NB4 (cell line): ENCODE data around the gene LRIG1.

Experiments
- DNase-seq: peaks from one replicate; pipeline ENCODE4 v3.0.0; 2010; ENCODE audit warnings: low read depth
- H3K4me3 ChIP-seq: one replicate; pipeline ENCODE4 v1.5.1; 2011; ENCODE audit warnings: mild to moderate bottlenecking, low read depth, low read length, moderate library complexity
- MAX ChIP-seq: IDR thresholded peaks from 2 replicates; pipeline ENCODE4 v1.6.1; 2011; ENCODE audit warnings: low read depth, low read length
- MYC ChIP-seq: IDR thresholded peaks from 2 replicates; pipeline ENCODE4 v1.6.1; 2011; ENCODE audit warnings: low read depth, low read length
- POLR2A ChIP-seq: IDR thresholded peaks from 2 replicates; pipeline ENCODE4 v1.6.1; 2011; ENCODE audit warnings: mild to moderate bottlenecking; ENCODE audit not compliant: insufficient read length; ENCODE audit errors: extremely low read depth
- TF ChIP-seq, protein P1 (sequence below): IDR thresholded peaks from one replicate; pipeline ENCODE4 v1.5.1; 2012; ENCODE audit warnings: low read depth, low read length

The LRIG1 gene

GRCh38 chr3:66451766-66452165, 49.1 kb downstream of the LRIG1 start:
- H3K4me3 ChIP-seq, result no peak overlapping the region
- no peak for DNase-seq
- no peak for TF ChIP-seq MAX
- TF ChIP-seq, protein P1, sequence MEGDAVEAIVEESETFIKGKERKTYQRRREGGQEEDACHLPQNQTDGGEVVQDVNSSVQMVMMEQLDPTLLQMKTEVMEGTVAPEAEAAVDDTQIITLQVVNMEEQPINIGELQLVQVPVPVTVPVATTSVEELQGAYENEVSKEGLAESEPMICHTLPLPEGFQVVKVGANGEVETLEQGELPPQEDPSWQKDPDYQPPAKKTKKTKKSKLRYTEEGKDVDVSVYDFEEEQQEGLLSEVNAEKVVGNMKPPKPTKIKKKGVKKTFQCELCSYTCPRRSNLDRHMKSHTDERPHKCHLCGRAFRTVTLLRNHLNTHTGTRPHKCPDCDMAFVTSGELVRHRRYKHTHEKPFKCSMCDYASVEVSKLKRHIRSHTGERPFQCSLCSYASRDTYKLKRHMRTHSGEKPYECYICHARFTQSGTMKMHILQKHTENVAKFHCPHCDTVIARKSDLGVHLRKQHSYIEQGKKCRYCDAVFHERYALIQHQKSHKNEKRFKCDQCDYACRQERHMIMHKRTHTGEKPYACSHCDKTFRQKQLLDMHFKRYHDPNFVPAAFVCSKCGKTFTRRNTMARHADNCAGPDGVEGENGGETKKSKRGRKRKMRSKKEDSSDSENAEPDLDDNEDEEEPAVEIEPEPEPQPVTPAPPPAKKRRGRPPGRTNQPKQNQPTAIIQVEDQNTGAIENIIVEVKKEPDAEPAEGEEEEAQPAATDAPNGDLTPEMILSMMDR, result no peak
- no peak for TF ChIP-seq POLR2A
- TF ChIP-seq MYC, result no peak

DNA sequence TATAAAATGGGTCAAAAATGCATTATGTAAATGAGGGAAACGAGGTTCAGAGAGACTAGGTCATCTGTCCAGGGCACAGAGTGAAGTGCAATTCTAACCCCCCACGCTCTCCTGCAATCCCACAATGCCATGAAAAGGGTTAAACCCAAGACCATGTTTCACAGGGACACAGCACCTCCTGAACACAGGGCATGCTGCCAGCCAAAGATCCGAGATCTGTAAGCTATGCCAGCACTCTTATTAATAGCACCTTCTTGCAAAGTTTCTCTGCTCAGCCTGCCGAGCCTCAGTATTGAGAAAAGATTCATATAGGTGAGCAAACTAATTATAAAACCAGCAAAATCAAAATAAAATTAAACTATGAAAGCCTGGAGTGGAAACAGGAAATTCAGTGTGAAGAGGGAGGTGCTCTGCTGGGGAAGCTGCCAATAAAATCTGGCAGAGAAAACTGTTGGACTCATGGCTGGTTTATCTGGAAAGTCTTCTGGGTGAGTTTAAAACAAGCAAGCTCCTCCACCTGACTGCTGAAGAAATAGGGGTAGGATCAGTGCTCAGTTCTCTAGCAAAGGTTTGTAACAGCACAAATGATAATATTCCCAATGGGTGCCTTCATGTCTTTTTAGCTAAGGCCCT, 50.3 kb downstream of the LRIG1 start:
- TF ChIP-seq MAX, result no peak
- no peak for TF ChIP-seq POLR2A
- TF ChIP-seq, protein P1, result no peak
- TF ChIP-seq MYC, result no peak
- no peak overlapping the region for H3K4me3 ChIP-seq
- DNase-seq, result no peak

DNA sequence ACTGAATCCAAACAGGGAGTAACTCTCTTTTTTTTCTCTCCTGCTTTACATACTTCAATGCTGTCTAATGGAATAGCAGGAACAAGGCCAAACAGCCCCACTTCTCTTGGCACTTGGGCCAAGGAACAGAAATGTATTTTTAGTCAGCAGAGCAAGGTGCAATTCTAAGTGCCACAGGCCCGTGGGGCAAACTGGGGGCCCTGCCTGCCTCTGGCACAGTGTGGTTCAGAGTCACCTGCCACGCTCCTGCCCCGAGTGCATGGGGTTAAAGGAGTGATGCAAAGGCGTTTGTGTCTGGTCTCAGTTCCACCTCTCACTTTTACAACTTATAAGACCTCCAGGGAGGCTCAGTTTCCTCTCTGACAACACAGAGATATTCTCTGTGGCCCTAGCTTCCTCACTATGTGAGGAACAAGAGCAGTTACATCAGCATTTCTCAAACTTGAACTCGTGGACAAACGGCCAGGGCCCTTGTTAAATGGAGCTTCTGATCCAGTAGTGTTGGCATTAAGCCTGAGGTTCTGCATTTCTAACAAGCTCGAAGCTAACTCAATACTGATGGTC, 51.3 kb downstream of the LRIG1 start:
- DNase-seq, result no peak
- no peak for TF ChIP-seq MAX
- H3K4me3 ChIP-seq, result no peak overlapping the region

DNA sequence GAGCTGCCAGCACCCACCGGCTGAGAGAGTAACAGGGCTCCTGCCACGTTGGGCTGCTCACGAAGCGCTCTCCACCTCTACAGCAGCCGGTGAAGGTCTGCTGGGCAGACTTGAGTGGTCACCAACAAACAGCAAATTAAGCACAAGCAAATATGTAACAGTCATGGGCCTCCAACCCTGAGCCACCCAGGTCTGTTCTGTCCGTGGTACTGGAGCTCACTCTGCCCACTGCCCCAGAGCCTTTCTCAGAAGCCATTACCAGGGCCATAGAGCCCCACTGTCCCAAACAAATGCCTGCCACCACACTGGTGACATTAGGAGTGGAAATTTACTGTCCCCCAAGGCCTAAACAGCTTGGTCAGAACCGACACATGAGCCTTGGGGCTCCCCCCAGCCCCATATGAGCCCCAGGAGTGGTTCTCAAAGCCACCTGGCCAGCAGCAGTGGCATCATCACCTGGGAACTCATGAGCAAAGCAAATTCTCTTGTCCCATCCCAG, 56.6 kb downstream of the LRIG1 start:
- no peak for DNase-seq
- no peak for TF ChIP-seq MYC
- TF ChIP-seq MAX, result no peak
- TF ChIP-seq POLR2A, result no peak
- H3K4me3 ChIP-seq, result no peak overlapping the region

GRCh38 chr3:66443118-66443803, 57.6 kb downstream of the LRIG1 start:
- TF ChIP-seq, protein P1, result no peak
- TF ChIP-seq MYC (no peak), MAX (no peak), POLR2A (no peak)
- no peak overlapping the region for H3K4me3 ChIP-seq
- DNase-seq, result no peak

DNA sequence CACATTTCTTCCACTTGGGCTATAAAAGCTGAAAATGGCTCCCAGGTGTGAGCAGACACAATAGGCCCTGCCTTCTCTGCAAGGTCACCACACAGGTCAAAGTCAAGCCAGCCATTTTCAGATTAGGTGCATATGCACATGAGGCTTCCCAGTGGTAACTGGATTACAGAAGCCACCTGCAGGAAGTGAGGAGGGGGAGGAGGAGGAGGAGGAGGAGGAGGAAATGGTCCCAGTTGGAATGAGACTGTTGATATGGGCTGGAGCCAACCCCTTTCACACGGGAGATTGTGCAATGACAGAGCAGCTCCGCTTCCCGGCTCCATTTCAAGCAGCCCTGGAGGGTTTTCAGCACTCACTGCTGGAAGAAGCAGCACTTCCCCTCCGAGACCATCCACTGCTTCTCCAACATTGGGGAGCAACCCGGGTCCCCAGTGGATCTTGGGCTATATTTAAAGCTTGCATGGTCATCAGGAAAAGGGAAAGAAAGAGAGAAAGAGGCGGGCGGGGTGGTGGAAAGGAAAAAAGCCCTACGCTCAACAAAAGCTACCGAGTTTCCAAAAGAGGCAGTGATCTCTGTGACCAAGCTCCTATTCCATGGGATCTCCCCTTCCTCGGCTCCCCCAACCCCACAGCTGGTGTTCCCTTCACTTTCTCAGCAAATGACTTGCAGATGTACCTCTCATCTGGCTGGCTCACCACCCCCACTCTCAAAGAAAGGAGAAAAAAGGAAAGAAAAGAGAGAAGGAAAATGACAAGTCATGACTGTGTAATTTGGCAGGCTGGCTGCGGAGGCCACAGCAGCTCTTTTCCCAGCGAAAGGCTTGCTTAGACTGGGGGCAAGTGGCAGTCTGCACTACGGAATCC, 58.3 kb downstream of the LRIG1 start:
- no peak overlapping the region for H3K4me3 ChIP-seq
- TF ChIP-seq, protein P1, result no peak
- no peak for TF ChIP-seq MAX
- DNase-seq, result no peak
